ENCODE results near the gene RGL4.
A peak's percentile ranks its signal among the peaks of the same experiment; 100 is the strongest.
"Not testable (repeated sequence)": the region's sequence is repeated elsewhere in the genome, so short reads cannot be mapped to it uniquely, and the experiment has no call there.

RGL4 gene

DNA sequence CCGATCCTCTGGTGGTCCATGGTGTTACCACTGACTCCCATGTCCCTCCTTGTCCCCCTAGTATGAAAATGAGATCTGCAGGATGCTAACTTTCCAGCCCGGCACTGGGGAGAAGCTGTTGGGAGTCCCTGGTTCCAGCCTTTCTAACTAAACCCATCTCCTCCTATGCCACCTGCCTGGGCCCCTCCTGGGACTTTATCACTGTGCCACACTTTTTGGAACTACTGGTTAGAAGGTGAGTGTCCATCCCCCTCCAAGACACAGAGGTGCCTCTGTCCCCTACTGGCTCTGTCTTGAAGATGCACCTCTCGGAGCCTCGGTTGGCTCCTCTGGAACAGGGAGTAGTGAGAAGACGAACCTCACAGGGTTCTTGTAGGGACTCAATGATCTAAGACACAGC lies at the start of gene RGL4:
Gene RGL4, plus strand, starts transcription at position 301 of the 400 bp plus-strand sequence. CDS start 1,018 bp downstream, outside the sequence.
- DNase-seq (ENCODE audit: low spot score): no peak

GRCh38 chr22:23646526-23646925 lies 44.3 kb upstream of the RGL4 start:
- not testable (repeated sequence) for DNase-seq (ENCODE audit: low spot score)

- DNase-seq (ENCODE audit: low spot score): no peak
Measured at GRCh38 chr22:23649071-23649501, 41.7 kb upstream of the RGL4 start.

DNA sequence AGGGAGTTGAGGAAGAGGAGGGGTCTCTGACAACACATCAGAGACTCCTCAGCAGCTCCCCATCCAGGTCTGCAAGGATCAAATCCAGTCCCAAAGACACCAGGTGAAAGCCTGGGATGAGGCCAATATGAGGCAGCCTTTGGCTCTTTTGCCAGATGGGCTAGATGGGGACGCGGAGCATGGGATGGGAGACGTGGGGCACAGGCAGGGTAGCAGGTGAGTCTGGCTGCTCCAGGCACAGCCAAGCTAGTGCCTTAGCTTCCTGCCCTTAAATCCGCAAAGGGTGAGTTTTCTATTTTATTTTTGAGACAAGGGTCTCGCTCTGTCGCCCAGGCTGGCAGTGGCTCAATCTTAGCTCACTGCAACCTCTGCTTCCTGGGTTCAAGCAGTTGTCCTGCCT lies 39.1 kb upstream of the RGL4 start:
- no peak for DNase-seq (ENCODE audit: low spot score)

DNA sequence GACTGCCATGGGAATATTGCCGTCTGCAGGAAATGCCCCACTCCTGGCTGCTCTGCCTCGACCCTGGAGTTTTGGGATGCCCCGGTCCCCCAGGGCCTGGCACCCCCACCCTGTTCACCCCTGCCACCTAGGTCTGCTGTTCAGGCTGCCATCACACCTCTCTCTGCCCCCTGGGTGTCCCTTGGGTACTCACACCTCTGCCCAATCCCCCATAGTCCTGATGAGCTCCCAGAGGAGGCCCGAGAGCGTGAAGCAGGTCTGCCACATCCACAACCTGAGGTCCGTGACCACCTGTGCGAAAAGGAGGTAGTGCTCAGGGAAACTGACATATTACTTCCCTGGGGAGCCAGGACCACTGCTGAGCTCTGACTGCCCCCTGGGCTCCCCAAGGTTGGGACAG lies 38.5 kb upstream of the RGL4 start:
- DNase-seq (ENCODE audit: low spot score): no peak

- no peak for DNase-seq (ENCODE audit: low spot score)
Measured at GRCh38 chr22:23652711-23653110, 38.1 kb upstream of the RGL4 start.

GRCh38 chr22:23655891-23656475 lies 34.8 kb upstream of the RGL4 start:
- DNase-seq (ENCODE audit: low spot score): no peak

GRCh38 chr22:23657727-23658126 lies 33.1 kb upstream of the RGL4 start:
- no peak for DNase-seq (ENCODE audit: low spot score)

GRCh38 chr22:23660381-23660780 lies 30.4 kb upstream of the RGL4 start:
- not testable (repeated sequence) for DNase-seq (ENCODE audit: low spot score)

DNA sequence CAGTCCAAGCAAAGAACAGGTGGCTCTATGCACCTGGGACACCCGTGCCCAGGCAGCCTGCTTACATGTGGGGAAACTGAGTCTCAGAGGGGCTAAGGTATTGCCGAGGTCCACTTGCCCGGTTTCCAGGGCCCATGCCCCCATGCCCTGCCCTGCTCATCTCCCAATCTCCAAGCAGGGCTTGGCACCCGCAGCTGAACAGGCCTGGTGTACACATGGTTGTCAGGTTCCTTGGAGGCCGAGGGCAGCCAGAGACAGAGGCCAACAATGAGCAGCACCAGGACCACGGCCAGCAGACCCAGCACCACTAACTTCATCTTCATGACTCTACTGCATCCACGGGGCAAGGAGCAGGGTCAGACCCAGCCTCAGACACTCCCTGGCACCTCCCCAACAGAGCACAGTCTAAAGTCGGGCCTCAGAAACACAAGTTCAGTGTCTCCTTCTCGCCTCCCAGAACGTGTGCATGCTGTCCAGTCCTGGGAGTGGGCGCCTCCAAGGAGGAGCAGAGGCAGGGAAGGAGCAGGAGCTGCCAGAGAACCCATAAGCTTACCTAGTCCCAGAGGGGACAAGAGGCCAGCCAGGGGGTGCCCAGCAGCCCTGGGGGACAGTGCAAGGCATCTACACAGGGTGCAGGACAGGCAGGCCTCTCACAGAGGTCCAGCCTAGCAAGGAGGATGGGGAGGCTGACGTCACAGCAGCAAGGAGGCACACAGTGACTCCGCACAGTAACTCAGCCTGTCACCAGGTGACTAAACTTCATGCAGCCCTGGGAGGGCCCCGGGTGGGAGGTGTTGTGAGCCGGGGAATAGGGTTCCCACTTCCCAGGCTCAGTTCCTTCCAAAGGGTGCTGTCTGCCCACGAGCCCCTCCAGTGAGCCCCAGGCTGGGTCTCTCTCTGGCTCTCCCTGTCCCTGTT lies 20.2 kb upstream of the RGL4 start:
- DNase-seq (ENCODE audit: low spot score): no peak

DNA sequence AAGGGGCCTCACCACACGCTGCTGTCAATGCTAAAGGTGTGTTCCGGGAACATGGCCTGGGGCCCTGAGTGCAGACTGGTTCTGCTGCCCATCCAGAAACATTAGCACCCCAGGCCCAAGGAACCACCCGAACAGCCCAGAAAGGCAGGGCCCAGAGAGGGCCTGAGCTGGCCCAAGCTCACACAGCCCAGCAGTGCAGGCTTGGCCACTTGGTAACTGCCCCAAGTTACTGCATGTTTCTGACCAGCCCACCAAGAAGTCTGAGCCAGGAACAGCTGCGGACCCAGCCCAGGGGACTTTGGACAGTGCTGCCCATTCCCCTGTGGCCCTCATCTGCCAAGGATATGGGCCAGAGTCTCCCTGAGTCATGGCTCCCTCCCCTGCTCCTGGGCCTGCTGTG lies 19.4 kb upstream of the RGL4 start:
- DNase-seq (ENCODE audit: low spot score): not testable (repeated sequence)

GRCh38 chr22:23672307-23673049 lies 18.3 kb upstream of the RGL4 start:
- not testable (repeated sequence) for DNase-seq (ENCODE audit: low spot score)

GRCh38 chr22:23673050-23673620 lies 17.7 kb upstream of the RGL4 start:
- DNase-seq (ENCODE audit: low spot score): no peak

DNA sequence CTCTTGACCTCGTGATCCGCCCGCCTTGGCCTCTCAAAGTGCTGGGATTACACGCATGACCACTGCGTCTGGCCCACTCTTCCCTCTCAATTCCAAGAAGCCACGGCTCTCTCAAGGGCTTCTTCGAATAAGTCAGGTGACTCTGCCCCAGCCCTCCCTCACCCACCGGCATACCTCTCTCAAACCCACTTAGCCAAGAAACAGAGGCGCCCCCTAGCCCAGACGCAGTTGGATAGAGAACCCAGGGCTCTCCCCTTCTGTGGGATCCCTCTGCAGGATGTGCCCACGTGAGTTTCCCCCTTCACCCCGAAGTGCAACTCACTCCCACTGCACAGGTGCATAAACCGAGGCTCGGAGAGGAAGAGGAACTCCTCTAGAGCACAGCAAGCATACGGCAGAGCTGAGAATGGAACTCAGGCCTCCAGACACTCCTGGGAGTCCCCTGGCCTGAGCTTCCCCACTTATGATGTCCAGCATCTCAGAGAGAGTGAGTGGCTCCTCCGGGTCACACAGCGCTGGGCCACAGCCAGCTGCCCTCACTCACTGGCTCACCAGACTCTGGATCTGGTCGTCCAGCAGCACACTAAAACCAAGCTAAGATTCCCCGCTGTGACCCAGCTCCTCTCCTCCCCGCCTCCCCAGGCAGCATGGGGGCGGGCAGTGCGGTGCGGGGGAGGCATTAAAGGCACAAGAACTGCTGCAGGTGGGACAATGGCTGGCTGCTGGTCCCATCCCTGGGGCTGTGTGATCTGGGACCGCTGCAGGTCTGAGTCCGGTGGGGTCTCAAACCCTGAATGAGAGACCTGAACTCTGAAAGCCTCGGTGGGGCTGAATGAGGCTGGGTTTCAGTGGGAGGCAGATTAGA lies 16.8 kb upstream of the RGL4 start:
- peak; percentile 14 for DNase-seq (ENCODE audit: low spot score)

DNA sequence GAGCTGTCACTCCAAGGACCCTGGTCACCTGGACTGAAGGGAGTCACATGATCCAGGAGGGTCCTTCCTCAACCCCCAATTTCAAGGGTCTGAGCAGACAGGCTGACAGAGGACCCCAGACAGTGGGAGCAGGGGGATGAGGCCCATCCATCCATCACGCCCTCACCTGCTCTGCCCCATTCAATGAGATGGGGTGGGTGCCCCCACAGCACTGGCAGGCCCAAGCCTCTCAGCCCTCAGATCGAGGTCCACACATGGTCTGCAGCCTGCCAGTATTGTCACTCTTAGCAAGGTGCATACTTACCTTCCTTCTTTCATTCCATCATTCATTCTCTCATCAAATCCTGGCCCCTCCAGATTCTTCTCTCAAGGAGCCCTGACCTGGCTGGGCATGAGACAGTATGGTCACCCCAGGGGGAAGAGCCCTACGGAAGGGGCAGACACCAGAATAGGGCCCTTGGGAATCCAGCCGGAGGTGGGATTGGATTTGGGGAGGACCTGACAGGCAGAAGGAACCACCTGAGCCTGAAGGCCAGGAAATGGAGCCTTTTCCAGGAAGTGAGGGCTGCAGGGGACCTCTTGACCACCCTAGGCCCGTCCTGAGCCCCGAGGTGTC lies 15.8 kb upstream of the RGL4 start:
- not testable (repeated sequence) for DNase-seq (ENCODE audit: low spot score)

DNA sequence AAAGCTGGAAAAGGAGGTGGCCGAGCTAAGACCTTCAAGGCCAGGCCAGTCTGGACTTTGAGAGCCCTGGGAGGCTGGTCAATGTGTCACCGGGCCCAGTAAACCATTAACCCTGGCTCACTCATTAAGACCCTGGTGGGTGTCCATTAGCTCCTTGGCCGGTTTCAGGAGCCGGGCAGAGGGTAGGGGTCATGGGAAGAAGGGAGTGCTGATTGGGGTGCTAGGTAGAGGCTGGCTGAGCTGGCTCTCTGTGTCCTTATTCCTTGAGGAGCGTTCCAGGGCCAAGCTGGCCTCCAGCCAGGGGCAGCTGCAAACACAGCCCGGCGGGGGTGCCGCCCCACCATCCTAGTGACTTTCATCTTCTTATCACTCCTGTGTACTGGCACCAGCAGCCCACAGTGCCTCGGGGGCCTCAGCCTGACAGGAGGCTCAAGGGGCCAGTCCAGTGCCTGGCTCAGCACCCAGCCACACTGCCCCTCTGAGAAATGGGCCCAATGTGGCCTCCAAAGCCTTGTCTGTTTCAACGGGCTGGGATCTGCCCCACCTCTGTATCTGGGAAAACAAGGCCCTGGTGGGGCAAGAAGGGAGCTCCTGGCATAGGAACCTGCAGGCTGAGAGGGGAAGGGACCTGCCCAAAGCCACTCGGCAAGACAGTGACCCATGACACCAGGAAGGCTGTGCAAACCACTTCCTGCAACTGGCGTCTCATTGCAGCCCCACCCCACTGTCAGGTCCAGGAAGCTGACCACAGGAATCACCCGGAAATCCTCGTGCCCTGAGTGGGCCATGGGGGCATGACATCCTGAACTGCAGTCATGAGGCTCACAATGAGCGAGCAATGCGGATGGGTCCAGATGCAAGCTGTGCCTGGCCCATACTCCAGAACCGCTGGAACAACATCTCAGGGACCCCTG lies 15.1 kb upstream of the RGL4 start:
- DNase-seq (ENCODE audit: low spot score): no peak

DNA sequence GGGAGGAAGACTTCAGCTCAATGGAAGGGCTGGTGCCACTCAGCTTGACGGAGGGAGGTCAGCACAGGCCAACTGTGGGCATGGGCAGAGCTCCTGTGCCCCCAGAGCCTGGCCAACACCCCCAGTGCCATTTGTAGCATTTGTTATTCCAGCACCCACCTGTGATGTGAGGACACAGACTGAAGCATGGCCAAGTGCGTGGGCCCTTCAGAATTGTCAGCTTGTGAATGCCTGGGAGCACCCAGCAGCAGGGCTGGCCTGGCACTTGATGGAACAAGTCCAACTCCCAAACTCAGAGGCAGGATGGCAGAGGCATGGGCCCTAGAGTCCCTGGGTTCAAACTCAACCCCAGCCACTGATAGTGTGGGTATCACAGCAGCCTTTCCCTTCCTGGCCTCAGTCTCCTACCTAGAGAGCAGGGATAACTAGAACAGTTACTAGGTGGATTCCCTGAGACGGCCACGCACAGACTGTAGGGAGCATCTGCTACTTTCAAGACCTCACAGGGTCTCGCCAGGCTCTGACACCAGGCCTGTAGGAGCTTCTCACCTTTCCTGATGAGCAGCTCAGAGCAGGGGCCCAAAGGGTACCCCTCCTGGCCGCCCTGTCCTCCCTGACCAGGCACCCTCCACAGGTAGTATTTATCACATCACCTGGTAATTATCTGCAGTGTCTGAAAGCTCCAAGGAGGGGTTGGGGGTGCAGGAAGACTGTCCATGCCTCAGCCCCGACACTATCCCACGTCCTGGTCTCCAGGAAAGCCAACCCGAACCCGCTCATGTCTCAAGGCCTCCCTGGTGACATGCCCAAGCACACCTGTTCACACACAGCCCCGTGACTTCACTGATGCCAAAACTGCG lies 13.7 kb upstream of the RGL4 start:
- DNase-seq (ENCODE audit: low spot score): not testable (repeated sequence)

DNA sequence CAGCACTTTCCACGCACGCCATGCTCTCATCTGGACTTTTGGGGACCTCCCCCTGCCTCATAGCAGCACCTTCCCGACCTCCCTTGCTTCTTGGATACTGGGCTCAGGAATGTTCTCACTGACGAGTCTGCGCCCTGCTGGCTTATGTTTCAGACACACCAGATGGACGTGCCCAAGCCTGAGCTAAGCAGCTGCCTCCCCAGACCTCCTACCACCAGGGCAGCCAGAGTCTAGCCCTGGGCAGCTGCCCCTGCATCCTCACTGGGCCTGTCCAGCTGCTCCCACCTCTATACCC lies 13.2 kb upstream of the RGL4 start:
- DNase-seq (ENCODE audit: low spot score): no peak

GRCh38 chr22:23678133-23678532 lies 12.7 kb upstream of the RGL4 start:
- no peak for DNase-seq (ENCODE audit: low spot score)

Measured in putamen (tissue), 1 donor.